ENCODE results near the gene MAMDC2.

GRCh38 chr9:70105147-70105546 is 61.5 kb downstream of the MAMDC2 start:
- TF ChIP-seq CTCF (IDR thresholded peaks at IDR 0.05) (no peak), EZH2 (IDR thresholded peaks at IDR 0.05; ENCODE audit: borderline replicate concordance, insufficient read depth, low read depth, low read length, poor library complexity, severe bottlenecking) (no peak)

All from B cell (primary cell).